LNCAP (cell line): ENCODE measurements around the gene NCOA3.

Experiments used
- TF ChIP-seq, protein P1 (sequence below): fragments of 450-650 bp; IDR thresholded peaks from 2 replicates; pipeline ENCODE4 v1.5.1; 2017; ENCODE audit warnings: mild to moderate bottlenecking

Gene NCOA3

DNA sequence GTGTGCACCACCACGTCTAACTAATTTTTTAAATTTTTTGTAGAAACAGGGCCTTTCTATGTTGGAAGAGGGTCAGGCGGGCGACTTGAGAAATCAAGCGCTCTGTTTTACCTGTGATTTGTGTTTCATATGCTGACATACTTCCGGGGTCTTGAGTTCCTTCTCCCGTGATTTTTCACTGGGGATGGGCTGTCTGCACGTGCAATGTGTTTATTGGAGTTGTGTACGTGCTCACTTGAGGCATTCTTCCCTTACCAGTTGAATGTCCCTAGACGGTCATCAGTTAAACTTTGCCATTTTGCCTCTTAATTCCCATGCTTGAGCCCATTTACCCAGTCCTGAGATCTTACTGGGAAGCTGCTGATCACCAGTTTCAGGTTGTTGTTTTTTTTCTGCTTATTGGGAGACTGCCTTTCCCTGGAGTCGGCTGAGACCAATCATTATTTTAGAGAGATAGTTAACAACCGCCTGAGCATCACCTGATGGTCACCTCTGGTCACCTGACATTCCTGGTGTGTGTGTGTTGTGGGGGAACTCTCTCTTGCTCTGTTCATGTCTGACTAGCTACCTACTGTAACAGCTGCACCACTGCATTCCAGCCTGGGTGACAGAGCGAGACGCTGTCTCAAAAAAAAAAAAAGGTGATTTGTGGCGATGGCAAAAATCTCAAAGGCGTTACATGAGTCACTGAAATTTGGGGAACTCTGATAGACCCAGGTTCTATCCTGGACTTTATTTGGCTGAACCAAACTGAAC, 34.8 kb upstream of the NCOA3 start:
- TF ChIP-seq, protein P1, sequence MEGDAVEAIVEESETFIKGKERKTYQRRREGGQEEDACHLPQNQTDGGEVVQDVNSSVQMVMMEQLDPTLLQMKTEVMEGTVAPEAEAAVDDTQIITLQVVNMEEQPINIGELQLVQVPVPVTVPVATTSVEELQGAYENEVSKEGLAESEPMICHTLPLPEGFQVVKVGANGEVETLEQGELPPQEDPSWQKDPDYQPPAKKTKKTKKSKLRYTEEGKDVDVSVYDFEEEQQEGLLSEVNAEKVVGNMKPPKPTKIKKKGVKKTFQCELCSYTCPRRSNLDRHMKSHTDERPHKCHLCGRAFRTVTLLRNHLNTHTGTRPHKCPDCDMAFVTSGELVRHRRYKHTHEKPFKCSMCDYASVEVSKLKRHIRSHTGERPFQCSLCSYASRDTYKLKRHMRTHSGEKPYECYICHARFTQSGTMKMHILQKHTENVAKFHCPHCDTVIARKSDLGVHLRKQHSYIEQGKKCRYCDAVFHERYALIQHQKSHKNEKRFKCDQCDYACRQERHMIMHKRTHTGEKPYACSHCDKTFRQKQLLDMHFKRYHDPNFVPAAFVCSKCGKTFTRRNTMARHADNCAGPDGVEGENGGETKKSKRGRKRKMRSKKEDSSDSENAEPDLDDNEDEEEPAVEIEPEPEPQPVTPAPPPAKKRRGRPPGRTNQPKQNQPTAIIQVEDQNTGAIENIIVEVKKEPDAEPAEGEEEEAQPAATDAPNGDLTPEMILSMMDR, result no peak

- TF ChIP-seq, protein P1, result no peak
Observed at GRCh38 chr20:47468290-47469050, 33.2 kb upstream of the NCOA3 start.

GRCh38 chr20:47475419-47476044, 26.2 kb upstream of the NCOA3 start:
- TF ChIP-seq, protein P1, result no peak

DNA sequence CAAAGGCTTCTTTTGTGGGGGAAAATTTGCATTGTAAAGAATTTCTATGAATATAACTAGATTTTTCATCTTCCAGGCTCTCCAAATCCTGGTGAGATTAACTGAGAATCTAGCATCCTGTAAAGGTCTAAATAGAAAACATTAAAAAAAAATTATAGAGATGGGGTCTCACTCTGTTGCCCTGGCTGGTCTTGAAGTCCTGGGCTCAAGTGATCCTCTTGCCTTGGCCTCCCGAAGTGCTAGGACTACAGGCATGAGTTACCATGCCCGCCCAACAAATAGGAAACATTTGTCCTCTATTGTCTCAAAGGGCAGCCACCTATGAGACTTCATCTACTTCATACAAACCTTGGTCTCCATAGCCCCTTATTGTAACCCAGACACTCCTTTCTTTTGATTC, 25.2 kb upstream of the NCOA3 start:
- TF ChIP-seq, protein P1, result no peak

GRCh38 chr20:47479093-47479492, 22.6 kb upstream of the NCOA3 start:
- TF ChIP-seq, protein P1, result no peak

DNA sequence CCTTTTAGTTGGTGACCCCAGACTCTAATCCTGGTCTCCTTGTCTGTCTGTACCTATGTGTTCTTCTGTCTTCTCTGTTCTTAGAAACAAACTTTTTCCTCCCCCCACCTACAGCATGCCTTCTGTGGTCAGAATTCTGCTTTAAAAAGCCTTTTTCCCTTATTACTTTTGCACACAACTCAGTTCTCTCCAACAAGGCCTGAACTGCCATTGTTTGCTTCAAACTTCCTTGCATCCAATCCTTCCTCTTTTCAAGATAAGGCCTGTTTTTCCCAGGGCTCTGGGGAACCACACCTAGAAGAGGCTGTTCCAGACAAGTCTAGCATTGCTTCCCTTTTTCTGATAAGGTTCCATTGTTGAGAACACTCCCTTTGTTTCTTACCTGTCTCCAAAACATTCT, 22.2 kb upstream of the NCOA3 start:
- TF ChIP-seq, protein P1, result no peak

DNA sequence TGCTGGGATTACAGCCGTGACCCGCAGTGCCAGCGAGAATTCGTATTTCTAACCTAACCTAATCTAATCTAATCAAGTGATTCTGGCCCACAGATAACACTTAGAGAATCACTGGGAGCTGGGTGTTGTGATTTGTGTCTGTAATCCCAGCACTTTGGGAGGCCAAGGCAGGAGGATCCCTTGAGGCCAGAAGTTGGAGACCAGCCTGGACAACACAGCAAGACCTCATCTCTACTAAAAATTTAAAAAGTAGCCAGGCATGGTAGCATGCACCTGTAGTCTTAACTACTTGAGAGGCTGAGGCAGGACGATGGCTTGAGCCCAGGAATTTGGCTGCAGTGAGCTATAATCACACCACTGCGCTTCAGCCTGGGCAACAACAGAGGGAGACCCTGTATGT, 21.4 kb upstream of the NCOA3 start:
- TF ChIP-seq, protein P1, result no peak
